GM23338 (cell line): ENCODE measurements around the gene WBP2NL. TPM values are rescaled to one million over a fixed set of nuclear protein-coding genes. Genes with fewer than 3 reads are reported as not detected.

Experiments
- ATAC-seq: fragments of 200-7000 bp; cut with Tn5 transposase; 3 replicates; pipeline ENCODE4 v1.9.1; 2020
- DNase-seq: peaks from one replicate; pipeline ENCODE4 v3.0.0-alpha.2; 2015; ENCODE audit warnings: low spot score
- H2AFZ ChIP-seq: fragments of 200-600 bp; sonication (generic); 2 replicates; pipeline ENCODE4 v1.8.0; 2016; ENCODE audit warnings: antibody characterized with exemption, mild to moderate bottlenecking, moderate library complexity
- H3F3A ChIP-seq: fragments of 200-600 bp; sonication (generic); replicated peaks from 2 replicates; pipeline ENCODE4 v1.8.0; 2017; ENCODE audit warnings: antibody characterized with exemption, mixed run types, low read depth
- H3K27ac ChIP-seq: fragments of 200-600 bp; sonication (generic); 2 replicates; pipeline ENCODE4 v1.6.1; 2016; ENCODE audit warnings: low read depth
- H3K27me3 ChIP-seq: fragments of 200-600 bp; sonication (generic); 2 replicates; pipeline ENCODE4 v1.8.0; 2016; ENCODE audit warnings: mild to moderate bottlenecking, mixed run types, moderate library complexity; ENCODE audit not compliant: insufficient read depth
- H3K36me3 ChIP-seq: fragments of 200-600 bp; sonication (generic); 2 replicates; pipeline ENCODE4 v1.8.0; 2016; ENCODE audit warnings: mild to moderate bottlenecking; ENCODE audit not compliant: insufficient read depth
- H3K4me1 ChIP-seq: fragments of 200-600 bp; sonication (generic); 2 replicates; pipeline ENCODE4 v1.8.0; 2016; ENCODE audit warnings: mild to moderate bottlenecking, moderate library complexity; ENCODE audit not compliant: insufficient read depth
- H3K4me2 ChIP-seq: fragments of 200-600 bp; sonication (generic); 2 replicates; pipeline ENCODE4 v1.7.1; 2017; ENCODE audit warnings: mixed run types
- H3K4me3 ChIP-seq: fragments of 200-600 bp; sonication (generic); 2 replicates; pipeline ENCODE4 v1.6.1; 2016; ENCODE audit warnings: mixed run types
- H3K79me2 ChIP-seq: fragments of 200-600 bp; sonication (generic); replicated peaks from 2 replicates; pipeline ENCODE4 v1.8.0; 2017; ENCODE audit warnings: mild to moderate bottlenecking; ENCODE audit not compliant: insufficient read depth
- H3K9me2 ChIP-seq: fragments of 200-600 bp; sonication (generic); 2 replicates; pipeline ENCODE4 v1.8.0; 2017; ENCODE audit not compliant: insufficient read depth
- H4K20me1 ChIP-seq: fragments of 200-600 bp; sonication (generic); replicated peaks from 2 replicates; pipeline ENCODE4 v1.8.0; 2017; ENCODE audit warnings: mild to moderate bottlenecking; ENCODE audit not compliant: insufficient read depth
- H3K27ac Mint-ChIP-seq: 2 replicates; pipeline ENCODE4 v1.8.0; 2020; ENCODE audit warnings: inconsistent platforms, mild to moderate bottlenecking, moderate library complexity, mixed read lengths
- H3K27me3 Mint-ChIP-seq: 3 replicates; pipeline ENCODE4 v1.8.0; 2022; ENCODE audit warnings: low read depth, mild to moderate bottlenecking, moderate library complexity, mixed read lengths, inconsistent platforms; ENCODE audit not compliant: insufficient read depth, poor library complexity
- H3K36me3 Mint-ChIP-seq: 3 replicates; pipeline ENCODE4 v1.8.0; 2021; ENCODE audit warnings: low read depth, mild to moderate bottlenecking, inconsistent platforms, moderate library complexity, mixed read lengths
- H3K4me1 Mint-ChIP-seq: 3 replicates; pipeline ENCODE4 v1.8.0; 2020; ENCODE audit warnings: mild to moderate bottlenecking, inconsistent platforms, mixed read lengths
- H3K4me3 Mint-ChIP-seq: 3 replicates; pipeline ENCODE4 v1.8.0; 2021; ENCODE audit warnings: moderate library complexity, mild to moderate bottlenecking, inconsistent platforms, mixed read lengths
- H3K9me3 Mint-ChIP-seq: 3 replicates; pipeline ENCODE4 v1.8.0; 2020; ENCODE audit warnings: moderate library complexity, mild to moderate bottlenecking, inconsistent platforms, mixed read lengths
- EZH2 ChIP-seq: fragments of 200-600 bp; sonication (generic); IDR thresholded peaks from one replicate; pipeline ENCODE4 v1.8.0; 2017; ENCODE audit warnings: antibody characterized with exemption, mild to moderate bottlenecking, low read depth; ENCODE audit not compliant: unreplicated experiment
- EZH2phosphoT487 ChIP-seq: fragments of 200-600 bp; sonication (generic); IDR thresholded peaks from one replicate; pipeline ENCODE4 v1.8.1; 2018; ENCODE audit warnings: antibody characterized with exemption; ENCODE audit not compliant: unreplicated experiment
- JUNB ChIP-seq: IDR thresholded peaks from one replicate; pipeline ENCODE4 v1.6.1; 2016; ENCODE audit warnings: antibody characterized with exemption; ENCODE audit not compliant: unreplicated experiment
- NANOG ChIP-seq: IDR thresholded peaks from 2 replicates; pipeline ENCODE4 v1.6.1; 2016; ENCODE audit warnings: antibody characterized with exemption, borderline replicate concordance
- POLR2AphosphoS5 ChIP-seq: IDR thresholded peaks from 2 replicates; pipeline ENCODE4 v1.6.1; 2016; ENCODE audit warnings: antibody characterized with exemption, low read depth
- STAT1 ChIP-seq: IDR thresholded peaks from one replicate; pipeline ENCODE4 v1.6.1; 2016; ENCODE audit warnings: antibody characterized with exemption; ENCODE audit not compliant: unreplicated experiment
- ZNF114 ChIP-seq: fragments of 250-450 bp; sonication (Bioruptor Pico); IDR thresholded peaks from 2 replicates; pipeline ENCODE4 v1.5.0; 2020; ENCODE audit warnings: mild to moderate bottlenecking, moderate library complexity
- ZNF331 ChIP-seq: fragments of 250-450 bp; sonication (Bioruptor Pico); IDR thresholded peaks from 2 replicates; pipeline ENCODE4 v1.5.0; 2020; ENCODE audit warnings: low read depth, mild to moderate bottlenecking, moderate library complexity
- polyA plus RNA-seq: library from polyadenylated mRNA; unstranded; fragments of >200 nt; fragmentation: Nextera tagmentation; extraction: Ambion mirVana; gene quantifications from 2 replicates; pipeline ENCODE4 v1.2.1, GENCODE V29; 2016
- total RNA-seq: library from RNA; depleted of rRNA; stranded (reverse); fragments of >200 nt; shearing (Covaris generic); gene quantifications from 2 replicates; pipeline ENCODE4 v1.2.3, GENCODE V29; 2014
- TF ChIP-seq, protein P1 (sequence below): IDR thresholded peaks from 2 replicates; pipeline ENCODE4 v1.6.1; 2016; ENCODE audit warnings: antibody characterized with exemption
- TF ChIP-seq, protein P2 (sequence below): IDR thresholded peaks from one replicate; pipeline ENCODE4 v1.6.1; 2018; ENCODE audit warnings: antibody characterized with exemption; ENCODE audit not compliant: unreplicated experiment
- TF ChIP-seq, protein P3 (sequence below): fragments of 250-450 bp; sonication (Bioruptor Pico); IDR thresholded peaks from 2 replicates; pipeline ENCODE4 v1.5.0; 2020; ENCODE audit warnings: mild to moderate bottlenecking, moderate library complexity

WBP2NL gene
- total and polyA plus RNA-seq, 2 experiments from 2014 or later, result 0.14 TPM; not detected in 1

DNA sequence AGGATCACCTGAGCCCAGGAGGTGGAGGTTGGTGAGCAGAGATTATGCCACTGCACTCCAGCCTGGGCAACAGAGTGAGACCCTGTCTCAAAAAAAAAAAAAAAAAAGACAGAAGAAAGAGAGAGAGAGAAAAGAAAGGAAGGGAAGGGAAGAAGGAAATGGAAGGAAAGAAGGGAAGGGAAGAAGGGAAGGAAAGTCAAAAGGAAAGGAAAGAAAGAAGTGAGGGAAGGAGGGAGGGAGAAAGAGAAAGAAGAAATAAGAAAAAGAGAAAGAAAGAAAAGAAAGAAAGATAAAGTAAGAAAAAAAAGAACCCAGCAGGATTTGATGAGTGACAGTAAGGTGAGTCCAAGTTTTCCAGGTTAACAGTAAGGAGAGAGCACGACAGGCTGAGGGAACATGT, 19.6 kb downstream of the WBP2NL start:
- Histone ChIP-seq H4K20me1 (no peaks in the 10 kb centered on the region), H3K27me3 (no peaks in the 10 kb centered on the region), H3K27ac (no peak overlapping the region), H3K79me2 (no peaks in the 10 kb centered on the region), H3K4me2 (no peak overlapping the region), H3K36me3 (no peaks in the 10 kb centered on the region), H3F3A (no peaks in the 10 kb centered on the region), H3K4me3 (no peak overlapping the region), H3K9me2 (no peaks in the 10 kb centered on the region), H3K4me1 (no peaks in the 10 kb centered on the region), H2AFZ (no peak overlapping the region)
- Mint-ChIP-seq H3K9me3 (no peaks in the 10 kb centered on the region), H3K4me3 (no peak overlapping the region), H3K27me3 (peaks cover 4% of the 10 kb centered on the region), H3K27ac (no peak overlapping the region), H3K36me3 (no peaks in the 10 kb centered on the region), H3K4me1 (no peaks in the 10 kb centered on the region; the same call in 2 of the 3 replicates)
- TF ChIP-seq, protein P1, sequence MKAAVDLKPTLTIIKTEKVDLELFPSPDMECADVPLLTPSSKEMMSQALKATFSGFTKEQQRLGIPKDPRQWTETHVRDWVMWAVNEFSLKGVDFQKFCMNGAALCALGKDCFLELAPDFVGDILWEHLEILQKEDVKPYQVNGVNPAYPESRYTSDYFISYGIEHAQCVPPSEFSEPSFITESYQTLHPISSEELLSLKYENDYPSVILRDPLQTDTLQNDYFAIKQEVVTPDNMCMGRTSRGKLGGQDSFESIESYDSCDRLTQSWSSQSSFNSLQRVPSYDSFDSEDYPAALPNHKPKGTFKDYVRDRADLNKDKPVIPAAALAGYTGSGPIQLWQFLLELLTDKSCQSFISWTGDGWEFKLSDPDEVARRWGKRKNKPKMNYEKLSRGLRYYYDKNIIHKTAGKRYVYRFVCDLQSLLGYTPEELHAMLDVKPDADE, result no peak
- TF ChIP-seq ZNF114 (no peak), EZH2phosphoT487 (no peak), NANOG (no peak), ZNF331 (no peak)
- ATAC-seq (no peak), DNase-seq (no peak)

DNA sequence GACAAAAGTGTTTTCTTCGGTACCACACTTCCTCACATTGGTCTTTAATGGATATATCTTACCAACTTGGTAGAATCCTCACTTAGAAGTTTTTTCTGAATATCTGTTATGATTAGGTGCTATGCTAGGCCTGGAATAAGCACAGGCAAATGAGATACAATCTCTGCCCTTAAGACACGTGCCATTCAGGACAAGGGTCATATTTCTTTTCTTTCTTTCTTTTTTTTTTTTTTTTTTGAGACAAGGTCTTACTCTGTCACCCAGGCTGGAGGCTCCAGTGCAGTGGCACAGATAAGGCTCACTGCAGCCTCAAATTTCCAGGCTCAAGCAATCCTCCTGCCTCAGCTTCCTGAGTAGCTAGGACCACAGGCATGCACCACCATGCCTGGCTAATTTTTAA, 23.0 kb downstream of the WBP2NL start:
- Histone ChIP-seq H3K27ac (no peak overlapping the region), H3F3A (no peaks in the 10 kb centered on the region), H3K79me2 (no peaks in the 10 kb centered on the region), H4K20me1 (no peaks in the 10 kb centered on the region), H3K36me3 (no peaks in the 10 kb centered on the region), H3K4me2 (no peak overlapping the region), H3K4me1 (no peaks in the 10 kb centered on the region), H3K27me3 (no peaks in the 10 kb centered on the region), H2AFZ (no peak overlapping the region), H3K9me2 (0 out of 2 replicates have a peak, but pooled peaks cover 5% of the 10 kb centered on the region), H3K4me3 (no peak overlapping the region)
- DNase-seq (no peak), ATAC-seq (no peak)
- H3K27me3 Mint-ChIP-seq, result peaks cover 4% of the 10 kb centered on the region
- no peak overlapping the region for H3K27ac Mint-ChIP-seq
- no peaks in the 10 kb centered on the region; the same call in 2 of the 3 replicates for H3K4me1 Mint-ChIP-seq
- H3K4me3 Mint-ChIP-seq, result no peak overlapping the region
- H3K9me3 Mint-ChIP-seq, result no peaks in the 10 kb centered on the region
- H3K36me3 Mint-ChIP-seq, result no peaks in the 10 kb centered on the region
- TF ChIP-seq POLR2AphosphoS5, result no peak
- no peak for TF ChIP-seq STAT1
- no peak for TF ChIP-seq EZH2
- no peak for TF ChIP-seq JUNB
- TF ChIP-seq, protein P2, sequence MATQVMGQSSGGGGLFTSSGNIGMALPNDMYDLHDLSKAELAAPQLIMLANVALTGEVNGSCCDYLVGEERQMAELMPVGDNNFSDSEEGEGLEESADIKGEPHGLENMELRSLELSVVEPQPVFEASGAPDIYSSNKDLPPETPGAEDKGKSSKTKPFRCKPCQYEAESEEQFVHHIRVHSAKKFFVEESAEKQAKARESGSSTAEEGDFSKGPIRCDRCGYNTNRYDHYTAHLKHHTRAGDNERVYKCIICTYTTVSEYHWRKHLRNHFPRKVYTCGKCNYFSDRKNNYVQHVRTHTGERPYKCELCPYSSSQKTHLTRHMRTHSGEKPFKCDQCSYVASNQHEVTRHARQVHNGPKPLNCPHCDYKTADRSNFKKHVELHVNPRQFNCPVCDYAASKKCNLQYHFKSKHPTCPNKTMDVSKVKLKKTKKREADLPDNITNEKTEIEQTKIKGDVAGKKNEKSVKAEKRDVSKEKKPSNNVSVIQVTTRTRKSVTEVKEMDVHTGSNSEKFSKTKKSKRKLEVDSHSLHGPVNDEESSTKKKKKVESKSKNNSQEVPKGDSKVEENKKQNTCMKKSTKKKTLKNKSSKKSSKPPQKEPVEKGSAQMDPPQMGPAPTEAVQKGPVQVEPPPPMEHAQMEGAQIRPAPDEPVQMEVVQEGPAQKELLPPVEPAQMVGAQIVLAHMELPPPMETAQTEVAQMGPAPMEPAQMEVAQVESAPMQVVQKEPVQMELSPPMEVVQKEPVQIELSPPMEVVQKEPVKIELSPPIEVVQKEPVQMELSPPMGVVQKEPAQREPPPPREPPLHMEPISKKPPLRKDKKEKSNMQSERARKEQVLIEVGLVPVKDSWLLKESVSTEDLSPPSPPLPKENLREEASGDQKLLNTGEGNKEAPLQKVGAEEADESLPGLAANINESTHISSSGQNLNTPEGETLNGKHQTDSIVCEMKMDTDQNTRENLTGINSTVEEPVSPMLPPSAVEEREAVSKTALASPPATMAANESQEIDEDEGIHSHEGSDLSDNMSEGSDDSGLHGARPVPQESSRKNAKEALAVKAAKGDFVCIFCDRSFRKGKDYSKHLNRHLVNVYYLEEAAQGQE, result no peak
- no peak for TF ChIP-seq ZNF331
- TF ChIP-seq NANOG, result no peak
- TF ChIP-seq, protein P3, sequence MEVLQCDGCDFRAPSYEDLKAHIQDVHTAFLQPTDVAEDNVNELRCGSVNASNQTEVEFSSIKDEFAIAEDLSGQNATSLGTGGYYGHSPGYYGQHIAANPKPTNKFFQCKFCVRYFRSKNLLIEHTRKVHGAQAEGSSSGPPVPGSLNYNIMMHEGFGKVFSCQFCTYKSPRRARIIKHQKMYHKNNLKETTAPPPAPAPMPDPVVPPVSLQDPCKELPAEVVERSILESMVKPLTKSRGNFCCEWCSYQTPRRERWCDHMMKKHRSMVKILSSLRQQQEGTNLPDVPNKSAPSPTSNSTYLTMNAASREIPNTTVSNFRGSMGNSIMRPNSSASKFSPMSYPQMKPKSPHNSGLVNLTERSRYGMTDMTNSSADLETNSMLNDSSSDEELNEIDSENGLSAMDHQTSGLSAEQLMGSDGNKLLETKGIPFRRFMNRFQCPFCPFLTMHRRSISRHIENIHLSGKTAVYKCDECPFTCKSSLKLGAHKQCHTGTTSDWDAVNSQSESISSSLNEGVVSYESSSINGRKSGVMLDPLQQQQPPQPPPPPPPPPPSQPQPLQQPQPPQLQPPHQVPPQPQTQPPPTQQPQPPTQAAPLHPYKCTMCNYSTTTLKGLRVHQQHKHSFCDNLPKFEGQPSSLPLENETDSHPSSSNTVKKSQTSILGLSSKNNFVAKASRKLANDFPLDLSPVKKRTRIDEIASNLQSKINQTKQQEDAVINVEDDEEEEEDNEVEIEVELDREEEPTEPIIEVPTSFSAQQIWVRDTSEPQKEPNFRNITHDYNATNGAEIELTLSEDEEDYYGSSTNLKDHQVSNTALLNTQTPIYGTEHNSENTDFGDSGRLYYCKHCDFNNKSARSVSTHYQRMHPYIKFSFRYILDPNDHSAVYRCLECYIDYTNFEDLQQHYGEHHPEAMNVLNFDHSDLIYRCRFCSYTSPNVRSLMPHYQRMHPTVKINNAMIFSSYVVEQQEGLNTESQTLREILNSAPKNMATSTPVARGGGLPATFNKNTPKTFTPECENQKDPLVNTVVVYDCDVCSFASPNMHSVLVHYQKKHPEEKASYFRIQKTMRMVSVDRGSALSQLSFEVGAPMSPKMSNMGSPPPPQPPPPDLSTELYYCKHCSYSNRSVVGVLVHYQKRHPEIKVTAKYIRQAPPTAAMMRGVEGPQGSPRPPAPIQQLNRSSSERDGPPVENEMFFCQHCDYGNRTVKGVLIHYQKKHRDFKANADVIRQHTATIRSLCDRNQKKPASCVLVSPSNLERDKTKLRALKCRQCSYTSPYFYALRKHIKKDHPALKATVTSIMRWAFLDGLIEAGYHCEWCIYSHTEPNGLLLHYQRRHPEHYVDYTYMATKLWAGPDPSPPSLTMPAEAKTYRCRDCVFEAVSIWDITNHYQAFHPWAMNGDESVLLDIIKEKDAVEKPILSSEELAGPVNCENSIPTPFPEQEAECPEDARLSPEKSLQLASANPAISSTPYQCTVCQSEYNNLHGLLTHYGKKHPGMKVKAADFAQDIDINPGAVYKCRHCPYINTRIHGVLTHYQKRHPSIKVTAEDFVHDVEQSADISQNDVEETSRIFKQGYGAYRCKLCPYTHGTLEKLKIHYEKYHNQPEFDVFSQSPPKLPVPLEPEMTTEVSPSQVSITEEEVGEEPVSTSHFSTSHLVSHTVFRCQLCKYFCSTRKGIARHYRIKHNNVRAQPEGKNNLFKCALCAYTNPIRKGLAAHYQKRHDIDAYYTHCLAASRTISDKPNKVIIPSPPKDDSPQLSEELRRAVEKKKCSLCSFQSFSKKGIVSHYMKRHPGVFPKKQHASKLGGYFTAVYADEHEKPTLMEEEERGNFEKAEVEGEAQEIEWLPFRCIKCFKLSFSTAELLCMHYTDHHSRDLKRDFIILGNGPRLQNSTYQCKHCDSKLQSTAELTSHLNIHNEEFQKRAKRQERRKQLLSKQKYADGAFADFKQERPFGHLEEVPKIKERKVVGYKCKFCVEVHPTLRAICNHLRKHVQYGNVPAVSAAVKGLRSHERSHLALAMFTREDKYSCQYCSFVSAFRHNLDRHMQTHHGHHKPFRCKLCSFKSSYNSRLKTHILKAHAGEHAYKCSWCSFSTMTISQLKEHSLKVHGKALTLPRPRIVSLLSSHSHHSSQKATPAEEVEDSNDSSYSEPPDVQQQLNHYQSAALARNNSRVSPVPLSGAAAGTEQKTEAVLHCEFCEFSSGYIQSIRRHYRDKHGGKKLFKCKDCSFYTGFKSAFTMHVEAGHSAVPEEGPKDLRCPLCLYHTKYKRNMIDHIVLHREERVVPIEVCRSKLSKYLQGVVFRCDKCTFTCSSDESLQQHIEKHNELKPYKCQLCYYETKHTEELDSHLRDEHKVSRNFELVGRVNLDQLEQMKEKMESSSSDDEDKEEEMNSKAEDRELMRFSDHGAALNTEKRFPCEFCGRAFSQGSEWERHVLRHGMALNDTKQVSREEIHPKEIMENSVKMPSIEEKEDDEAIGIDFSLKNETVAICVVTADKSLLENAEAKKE, result no peak
- no peak for TF ChIP-seq EZH2phosphoT487
